ENCODE results near the gene FBXL16.

- TF ChIP-seq TAF1 (IDR thresholded peaks at IDR 0.05; ENCODE audit: low read depth) (no peak), EP300 (IDR thresholded peaks at IDR 0.05; ENCODE audit: borderline replicate concordance) (no peak), CREB1 (IDR thresholded peaks at IDR 0.05; ENCODE audit: low read depth) (no peak), REST (IDR thresholded peaks at IDR 0.05; ENCODE audit: low read depth) (no peak), RAD21 (IDR thresholded peaks at IDR 0.05; ENCODE audit: low read depth) (no peak), EGR1 (IDR thresholded peaks at IDR 0.05) (peak; percentile 78), YY1 (IDR thresholded peaks at IDR 0.05; ENCODE audit: low read depth) (no peak), MAX (IDR thresholded peaks at IDR 0.05) (no peak), FOXM1 (IDR thresholded peaks at IDR 0.05; ENCODE audit: borderline replicate concordance, low read depth) (no peak), TCF12 (IDR thresholded peaks at IDR 0.05; ENCODE audit: low read depth) (peak; percentile 44; the same call in 1 of the 2 replicates), NFIC (IDR thresholded peaks at IDR 0.05) (peak; percentile 56; the same call in 1 of the 2 replicates), TEAD4 (IDR thresholded peaks at IDR 0.05) (0 out of 2 replicates have a peak, but pooled peaks have one; percentile 21)
Measured at GRCh38 chr16:707062-707538, 1.5 kb upstream of the FBXL16 start.

Measured in Ishikawa (cell line).